Fibroblast of lung (primary cell): ENCODE results near the gene UBE2V1. TPM values are rescaled to one million over a fixed set of nuclear protein-coding genes. Genes with fewer than 3 reads are reported as not detected.

Source experiments
- DNase-seq, 2 donors: peaks; one replicate each; pipeline versions ENCODE4 v3.0.0 to v3.0.0-alpha.2; 2010; ENCODE audit warnings: low read depth in 2 of 2
- H2AFZ ChIP-seq: 2 replicates; pipeline ENCODE4 v1.5.1; 2012; ENCODE audit warnings: low read length, control low read depth, inconsistent platforms
- H3K27ac ChIP-seq: 2 replicates; pipeline ENCODE4 v1.5.1; 2011; ENCODE audit warnings: low read length, control low read depth; ENCODE audit not compliant: insufficient read depth
- H3K27me3 ChIP-seq: 2 replicates; pipeline ENCODE4 v1.5.1; 2011; ENCODE audit warnings: mild to moderate bottlenecking, low read length; ENCODE audit not compliant: control insufficient read depth, insufficient read depth
- H3K36me3 ChIP-seq: 2 replicates; pipeline ENCODE4 v1.5.1; 2011; ENCODE audit warnings: low read length; ENCODE audit not compliant: control insufficient read depth, insufficient read depth
- H3K4me1 ChIP-seq: 2 replicates; pipeline ENCODE4 v1.5.1; 2011; ENCODE audit warnings: low read length; ENCODE audit not compliant: control insufficient read depth, insufficient read depth; ENCODE audit errors: extremely low read depth
- H3K4me2 ChIP-seq: 2 replicates; pipeline ENCODE4 v1.5.1; 2011; ENCODE audit warnings: low read length, control low read depth; ENCODE audit not compliant: insufficient read depth; ENCODE audit errors: extremely low read depth
- H3K4me3 ChIP-seq, 4 experiments: fragments of 200-600 bp in 1 of 4; sonication (generic) in 1 of 4; replicated peaks in 1 of 4; 2 replicates each; pipeline ENCODE4 v1.5.1; 2011 to 2016; ENCODE audit warnings: low read length in 4 of 4, low read depth in 3 of 4, mild to moderate bottlenecking in 3 of 4, control low read depth in 2 of 4, inconsistent platforms in 1 of 4, mixed read lengths in 1 of 4; ENCODE audit not compliant: insufficient read depth in 1 of 4; ENCODE audit errors: control extremely low read depth in 1 of 4
- H3K79me2 ChIP-seq: 2 replicates; pipeline ENCODE4 v1.5.1; 2012; ENCODE audit warnings: mild to moderate bottlenecking, low read length, inconsistent platforms; ENCODE audit not compliant: control insufficient read depth, insufficient read depth
- H3K9ac ChIP-seq: 2 replicates; pipeline ENCODE4 v1.5.1; 2011; ENCODE audit warnings: mild to moderate bottlenecking, low read length, control low read depth; ENCODE audit not compliant: insufficient read depth
- H3K9me3 ChIP-seq: 2 replicates; pipeline ENCODE4 v1.5.1; 2012; ENCODE audit warnings: low read depth, low read length; ENCODE audit not compliant: control insufficient read depth, insufficient read depth
- H4K20me1 ChIP-seq: 2 replicates; pipeline ENCODE4 v1.5.1; 2011; ENCODE audit warnings: low read length; ENCODE audit not compliant: control insufficient read depth, insufficient read depth; ENCODE audit errors: extremely low read depth
- CTCF ChIP-seq, 2 donors: IDR thresholded peaks in 1 of 2; conservative IDR thresholded peaks in 1 of 2; 1 replicate in 1 of 2; 2 replicates in 1 of 2; pipeline ENCODE4 v1.5.1; 2011 to 2012; ENCODE audit warnings: low read length in 2 of 2, control low read depth in 1 of 2, inconsistent platforms in 1 of 2, low read depth in 1 of 2, mild to moderate bottlenecking in 1 of 2
- EZH2 ChIP-seq: IDR thresholded peaks from 2 replicates; pipeline ENCODE4 v1.5.1; 2012; ENCODE audit warnings: low read length, control low read depth, mild to moderate bottlenecking; ENCODE audit errors: missing control alignments
- polyA plus RNA-seq, 2 donors: library from polyadenylated mRNA; depleted of rRNA in 1 of 2; stranded (reverse) in 1 of 2; unstranded in 1 of 2; fragments of >200 nt; gene quantifications; 2 replicates each; pipeline ENCODE4 v1.2.1, GENCODE V29; 2011 to 2012; ENCODE audit warnings: missing spikeins in 1 of 2
- total RNA-seq: library from RNA; depleted of rRNA; stranded (reverse); fragments of >200 nt; gene quantifications from 2 replicates; pipeline ENCODE4 v1.2.1, GENCODE V29; 2014

Gene UBE2V1
- total and polyA plus RNA-seq, 2 donors (not counting 1 experiment from before 2014, with no cell fraction given) = 31.7 to 193 TPM

- Histone ChIP-seq H3K4me3 (no peak overlapping the region), H3K4me2 (no peak overlapping the region), H3K4me1 (peaks cover 4% of the 10 kb centered on the region)
These were observed 59.4 kb downstream of the UBE2V1 start for GRCh38 chr20:50053362-50054230.

GRCh38 chr20:50052550-50053361 is 60.2 kb downstream of the UBE2V1 start:
- no peak overlapping the region for H3K27ac ChIP-seq
- H2AFZ ChIP-seq = no peak overlapping the region
- H3K4me2 ChIP-seq = no peak overlapping the region
- H3K36me3 ChIP-seq = no peaks in the 10 kb centered on the region
- no peak for TF ChIP-seq CTCF (conservative IDR thresholded peaks at IDR 0.05 in 1 of 2, IDR thresholded peaks at IDR 0.05 in 1 of 2; ENCODE audit: low read depth in 1 of 2, low read length in 2 of 2)
- TF ChIP-seq EZH2 = no peak
- no peaks in the 10 kb centered on the region for H3K9me3 ChIP-seq
- no peaks in the 10 kb centered on the region for H3K79me2 ChIP-seq
- no peaks in the 10 kb centered on the region for H4K20me1 ChIP-seq
- H3K9ac ChIP-seq = no peak overlapping the region
- H3K27me3 ChIP-seq = no peaks in the 10 kb centered on the region
- no peak for DNase-seq
- H3K4me3 ChIP-seq = no peak overlapping the region
- peaks cover 4% of the 10 kb centered on the region for H3K4me1 ChIP-seq

More at GRCh38 chr20:50053362-50054230, 59.4 kb downstream of the UBE2V1 start:
- no peak overlapping the region for H3K9ac ChIP-seq
- no peak overlapping the region for H3K27ac ChIP-seq
- no peak overlapping the region for H2AFZ ChIP-seq
- DNase-seq = no peak
- H4K20me1 ChIP-seq = no peaks in the 10 kb centered on the region
- H3K9me3 ChIP-seq = no peaks in the 10 kb centered on the region
- no peaks in the 10 kb centered on the region for H3K79me2 ChIP-seq
- H3K36me3 ChIP-seq = no peaks in the 10 kb centered on the region
- TF ChIP-seq CTCF (conservative IDR thresholded peaks at IDR 0.05 in 1 of 2, IDR thresholded peaks at IDR 0.05 in 1 of 2; ENCODE audit: low read depth in 1 of 2, low read length in 2 of 2) = no peak
- TF ChIP-seq EZH2 = no peak
- no peaks in the 10 kb centered on the region for H3K27me3 ChIP-seq

GRCh38 chr20:50050660-50051308 is 62.2 kb downstream of the UBE2V1 start:
- no peaks in the 10 kb centered on the region for H3K9me3 ChIP-seq
- H4K20me1 ChIP-seq = no peaks in the 10 kb centered on the region
- no peak overlapping the region for H2AFZ ChIP-seq
- no peak overlapping the region for H3K27ac ChIP-seq
- H3K4me1 ChIP-seq = peaks cover 12% of the 10 kb centered on the region
- no peaks in the 10 kb centered on the region for H3K36me3 ChIP-seq
- no peak for DNase-seq
- H3K79me2 ChIP-seq = no peaks in the 10 kb centered on the region
- H3K9ac ChIP-seq = no peak overlapping the region
- TF ChIP-seq CTCF (conservative IDR thresholded peaks at IDR 0.05 in 1 of 2, IDR thresholded peaks at IDR 0.05 in 1 of 2; ENCODE audit: low read depth in 1 of 2, low read length in 2 of 2) = no peak
- no peak overlapping the region for H3K4me3 ChIP-seq
- H3K27me3 ChIP-seq = no peaks in the 10 kb centered on the region
- H3K4me2 ChIP-seq = no peak overlapping the region
